AG10803 (cell line): ENCODE results near the gene FAM83G.

Source experiments
- DNase-seq: peaks from one replicate; pipeline ENCODE4 v3.0.0; 2010; ENCODE audit warnings: low read depth
- H3K4me3 ChIP-seq: 2 replicates; pipeline ENCODE4 v1.5.1; 2011; ENCODE audit warnings: mild to moderate bottlenecking, low read length, control low read depth
- TF ChIP-seq, protein P1 (sequence below): conservative IDR thresholded peaks from 2 replicates; pipeline ENCODE4 v1.5.1; 2011; ENCODE audit warnings: mild to moderate bottlenecking, low read length, control low read depth, inconsistent platforms

FAM83G gene

DNA sequence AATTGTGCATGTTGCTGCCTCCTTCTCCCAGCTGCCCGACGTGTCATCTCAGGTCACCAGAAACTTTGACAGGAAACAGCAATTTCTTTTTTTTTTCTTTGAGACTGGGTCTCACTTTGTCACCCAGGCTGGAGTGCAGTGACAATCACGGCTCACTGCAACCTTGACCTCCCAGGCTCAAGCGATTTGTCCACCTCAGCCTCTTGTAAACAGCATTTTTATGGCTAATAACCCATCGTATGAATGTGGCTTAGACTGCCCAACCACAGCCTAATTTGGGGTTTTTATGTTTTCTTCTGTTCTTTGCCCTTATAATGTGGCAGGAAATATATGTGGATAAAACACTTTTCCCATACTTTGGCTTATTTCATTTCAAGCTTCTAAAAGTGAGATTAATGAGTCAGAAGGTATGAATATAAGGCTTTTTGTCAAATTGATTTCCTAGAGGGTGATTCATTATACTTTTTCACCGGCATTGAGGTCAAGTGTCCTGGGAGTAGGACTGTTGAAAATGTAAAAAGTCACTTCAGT is 83.6 kb downstream of the FAM83G start:
- TF ChIP-seq, protein P1, sequence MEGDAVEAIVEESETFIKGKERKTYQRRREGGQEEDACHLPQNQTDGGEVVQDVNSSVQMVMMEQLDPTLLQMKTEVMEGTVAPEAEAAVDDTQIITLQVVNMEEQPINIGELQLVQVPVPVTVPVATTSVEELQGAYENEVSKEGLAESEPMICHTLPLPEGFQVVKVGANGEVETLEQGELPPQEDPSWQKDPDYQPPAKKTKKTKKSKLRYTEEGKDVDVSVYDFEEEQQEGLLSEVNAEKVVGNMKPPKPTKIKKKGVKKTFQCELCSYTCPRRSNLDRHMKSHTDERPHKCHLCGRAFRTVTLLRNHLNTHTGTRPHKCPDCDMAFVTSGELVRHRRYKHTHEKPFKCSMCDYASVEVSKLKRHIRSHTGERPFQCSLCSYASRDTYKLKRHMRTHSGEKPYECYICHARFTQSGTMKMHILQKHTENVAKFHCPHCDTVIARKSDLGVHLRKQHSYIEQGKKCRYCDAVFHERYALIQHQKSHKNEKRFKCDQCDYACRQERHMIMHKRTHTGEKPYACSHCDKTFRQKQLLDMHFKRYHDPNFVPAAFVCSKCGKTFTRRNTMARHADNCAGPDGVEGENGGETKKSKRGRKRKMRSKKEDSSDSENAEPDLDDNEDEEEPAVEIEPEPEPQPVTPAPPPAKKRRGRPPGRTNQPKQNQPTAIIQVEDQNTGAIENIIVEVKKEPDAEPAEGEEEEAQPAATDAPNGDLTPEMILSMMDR: no peak
- H3K4me3 ChIP-seq: no peak overlapping the region
- no peak for DNase-seq

DNA sequence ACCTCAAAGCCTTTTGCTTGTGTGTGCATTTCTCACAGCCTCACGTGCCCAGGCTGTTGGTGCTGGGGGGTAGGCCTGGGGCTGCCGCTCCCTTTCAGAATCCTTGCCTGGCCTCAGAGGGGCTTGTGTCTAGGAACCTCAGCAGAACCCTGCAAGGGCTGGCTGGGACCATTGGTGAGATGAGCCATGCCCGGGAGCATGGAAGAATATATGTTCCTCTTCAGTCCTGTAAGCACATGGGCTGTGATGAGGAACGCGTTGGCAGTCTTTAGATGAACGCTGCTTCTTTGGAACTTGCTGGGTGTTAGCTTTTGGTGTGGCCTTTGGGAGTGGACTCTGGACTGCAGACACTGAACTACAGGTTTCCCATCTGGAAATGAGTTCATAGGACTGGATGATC is 84.6 kb downstream of the FAM83G start:
- no peak for DNase-seq
- no peak overlapping the region for H3K4me3 ChIP-seq
- TF ChIP-seq, protein P1: no peak
